ENCODE measurements around the gene AGPAT4.
A peak's percentile ranks its signal among the peaks of the same experiment; 100 is the strongest.

The AGPAT4 gene

GRCh38 chr6:161261325-161261724, 12.5 kb downstream of the AGPAT4 start:
- no peak for DNase-seq
- in situ Hi-C loops (cut with MboI; ENCODE audit: low pct_unique_long_range_greater_than_20kb, low sequenced_read_pairs), result no loop called here

- DNase-seq, result no peak
- in situ Hi-C loops (cut with MboI; ENCODE audit: low pct_unique_long_range_greater_than_20kb, low sequenced_read_pairs), result no loop called here
Observed at GRCh38 chr6:161259302-161259701, 14.6 kb downstream of the AGPAT4 start.

DNA sequence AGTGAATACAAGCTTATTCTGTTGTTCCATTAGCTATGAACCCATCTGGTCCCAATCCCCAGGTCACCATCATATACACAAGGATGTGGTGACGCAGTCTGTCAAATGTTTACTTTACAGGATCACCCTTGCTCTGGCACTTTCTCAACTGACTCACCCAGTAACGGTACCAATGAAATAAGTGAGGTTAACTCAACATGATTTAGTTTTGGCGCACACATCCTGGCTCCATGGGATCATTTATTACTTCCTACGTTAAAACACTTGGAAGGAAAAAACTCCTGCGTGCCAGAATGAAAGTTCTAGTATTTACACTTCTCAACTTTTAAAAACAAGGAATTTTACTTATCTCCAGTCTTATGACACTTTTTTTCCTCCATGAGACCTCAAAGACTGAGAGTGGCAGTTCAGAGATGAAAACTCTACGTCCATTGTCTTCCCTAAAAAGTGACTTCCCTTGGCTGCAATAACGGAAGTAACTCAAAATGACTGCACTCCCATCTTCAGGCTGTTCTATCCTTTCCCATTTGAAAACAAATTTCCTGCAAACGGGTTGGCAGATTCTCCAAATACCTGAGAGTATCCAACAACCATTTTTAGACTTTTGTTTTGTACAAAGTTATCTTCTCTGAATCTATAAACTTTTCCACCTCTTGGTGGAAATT, 15.9 kb downstream of the AGPAT4 start:
- peak; percentile 14 for DNase-seq
- in situ Hi-C loops (cut with MboI; ENCODE audit: low pct_unique_long_range_greater_than_20kb, low sequenced_read_pairs), result no loop called here

GRCh38 chr6:161256407-161256806, 17.5 kb downstream of the AGPAT4 start:
- in situ Hi-C loops (cut with MboI; ENCODE audit: low pct_unique_long_range_greater_than_20kb, low sequenced_read_pairs), result no loop called here
- no peak for DNase-seq

- in situ Hi-C loops (cut with MboI; ENCODE audit: low pct_unique_long_range_greater_than_20kb, low sequenced_read_pairs), result no loop called here
- DNase-seq, result no peak
Observed at GRCh38 chr6:161255518-161255917, 18.3 kb downstream of the AGPAT4 start.

GRCh38 chr6:161254464-161255253, 19.2 kb downstream of the AGPAT4 start:
- in situ Hi-C loops (cut with MboI; ENCODE audit: low pct_unique_long_range_greater_than_20kb, low sequenced_read_pairs), result no loop called here
- DNase-seq, result no peak

DNA sequence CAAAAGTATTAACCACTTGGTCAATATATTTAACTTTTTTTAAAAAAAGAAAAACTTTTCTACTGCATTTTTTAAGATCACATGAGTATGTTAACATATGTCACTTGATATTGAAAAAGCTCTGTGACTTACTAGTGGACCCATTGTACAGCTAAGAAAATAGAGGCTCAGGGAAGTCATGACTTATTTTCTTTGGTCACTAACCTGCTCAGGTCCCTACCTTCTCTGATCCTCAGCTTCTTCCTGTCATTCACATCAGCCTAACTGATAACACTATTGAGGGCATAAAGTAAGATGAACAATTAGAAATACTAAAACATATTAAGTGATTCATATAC, 19.8 kb downstream of the AGPAT4 start:
- DNase-seq, result no peak
- in situ Hi-C loops (cut with MboI; ENCODE audit: low pct_unique_long_range_greater_than_20kb, low sequenced_read_pairs), result no loop called here

GRCh38 chr6:161251345-161251744, 22.5 kb downstream of the AGPAT4 start:
- in situ Hi-C loops (cut with MboI; ENCODE audit: low pct_unique_long_range_greater_than_20kb, low sequenced_read_pairs), result no loop called here
- no peak for DNase-seq

DNA sequence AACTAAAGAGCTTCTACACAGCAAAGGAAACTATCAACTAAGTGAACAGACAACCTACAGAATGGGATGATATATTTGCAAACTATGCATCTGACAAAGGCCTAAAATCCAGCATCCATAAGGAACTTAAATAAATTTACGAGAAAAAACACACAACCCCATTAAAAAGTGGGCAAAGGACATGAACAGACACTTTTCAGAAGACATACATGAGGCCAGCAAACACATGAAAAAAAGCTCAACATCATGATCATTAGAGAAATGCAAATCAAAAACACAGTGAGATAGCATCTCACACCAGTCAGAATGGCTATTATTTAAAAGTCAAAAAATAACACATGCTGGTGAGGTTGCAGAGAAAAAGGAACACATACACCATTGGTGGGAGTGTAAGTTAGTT, 24.5 kb downstream of the AGPAT4 start:
- in situ Hi-C loops (cut with MboI; ENCODE audit: low pct_unique_long_range_greater_than_20kb, low sequenced_read_pairs), result no loop called here
- DNase-seq, result no peak

- no peak for DNase-seq
- in situ Hi-C loops (cut with MboI; ENCODE audit: low pct_unique_long_range_greater_than_20kb, low sequenced_read_pairs), result no loop called here
Observed at GRCh38 chr6:161246725-161247124, 27.1 kb downstream of the AGPAT4 start.

DNA sequence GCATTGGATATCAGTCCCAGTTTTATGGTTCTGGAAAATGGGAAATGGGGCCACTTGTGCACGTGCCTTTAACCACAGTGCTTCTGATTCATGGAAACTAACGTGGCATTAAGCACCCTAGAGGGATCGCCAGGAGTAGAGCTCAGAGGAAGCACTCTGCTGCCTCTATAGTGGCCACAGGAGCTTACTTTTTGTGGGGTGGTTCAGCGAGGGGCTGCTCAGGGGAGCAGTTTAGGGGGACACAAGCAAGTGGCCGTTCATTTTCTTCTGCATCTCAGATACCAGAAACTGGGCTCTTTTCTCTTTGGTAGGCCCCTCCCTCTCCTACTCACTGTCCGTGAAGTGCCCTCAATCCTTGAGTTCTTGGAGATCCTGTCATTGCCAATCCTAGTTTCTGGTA, 28.5 kb downstream of the AGPAT4 start:
- in situ Hi-C loops (cut with MboI; ENCODE audit: low pct_unique_long_range_greater_than_20kb, low sequenced_read_pairs), result no loop called here
- DNase-seq, result no peak

- no peak for DNase-seq
- in situ Hi-C loops (cut with MboI; ENCODE audit: low pct_unique_long_range_greater_than_20kb, low sequenced_read_pairs), result no loop called here
Observed at GRCh38 chr6:161244725-161245124, 29.1 kb downstream of the AGPAT4 start.

DNA sequence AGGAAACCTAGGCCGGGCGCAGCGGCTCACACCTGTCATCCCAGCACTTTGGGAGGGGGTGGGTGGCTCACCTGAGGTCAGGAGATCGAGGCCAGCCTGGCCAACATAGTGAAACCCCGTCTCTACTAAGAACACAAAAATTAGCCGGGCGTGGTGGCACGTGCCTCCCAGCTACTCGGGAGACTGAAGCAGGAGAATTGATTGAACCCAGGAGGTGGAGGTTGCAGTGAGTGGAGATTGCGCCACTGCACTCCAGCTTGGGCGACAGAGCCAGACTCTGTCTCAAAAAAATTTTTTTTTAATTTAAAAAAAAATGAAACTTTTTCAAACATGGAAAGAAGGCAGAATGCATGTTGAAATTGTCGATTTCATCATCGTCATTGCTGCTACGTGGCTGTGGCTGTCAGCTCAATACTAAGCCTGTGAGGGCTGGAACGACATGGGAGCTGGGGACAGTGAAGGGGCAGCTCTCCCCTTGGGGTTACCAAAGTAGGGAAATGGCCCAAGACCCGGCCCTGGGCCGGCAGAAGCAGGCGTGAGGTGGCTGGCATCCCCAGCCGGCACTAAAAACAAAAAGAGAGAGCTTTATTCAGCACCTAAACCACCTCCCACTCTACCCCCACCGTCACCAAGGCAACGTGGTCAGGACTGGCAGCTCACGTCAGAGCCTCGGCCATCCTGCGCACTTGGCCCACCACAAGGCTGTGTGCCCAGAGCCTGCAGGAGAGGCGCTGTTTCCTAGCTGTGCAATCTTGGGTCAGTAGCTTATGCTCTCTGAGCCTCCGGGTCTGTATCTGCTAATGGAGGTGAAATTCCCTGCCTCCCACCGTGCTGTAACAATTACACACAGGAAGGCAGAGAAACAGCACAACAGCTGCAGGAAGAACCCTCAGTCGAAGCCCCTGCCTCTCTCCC, 30.8 kb downstream of the AGPAT4 start:
- in situ Hi-C loops (cut with MboI; ENCODE audit: low pct_unique_long_range_greater_than_20kb, low sequenced_read_pairs), result no loop called here
- DNase-seq, result no peak

- no peak for DNase-seq
- in situ Hi-C loops (cut with MboI; ENCODE audit: low pct_unique_long_range_greater_than_20kb, low sequenced_read_pairs), result no loop called here
Observed at GRCh38 chr6:161242113-161242512, 31.7 kb downstream of the AGPAT4 start.

GRCh38 chr6:161239001-161239400, 34.9 kb downstream of the AGPAT4 start:
- in situ Hi-C loops (cut with MboI; ENCODE audit: low pct_unique_long_range_greater_than_20kb, low sequenced_read_pairs), result no loop called here
- DNase-seq, result no peak

DNA sequence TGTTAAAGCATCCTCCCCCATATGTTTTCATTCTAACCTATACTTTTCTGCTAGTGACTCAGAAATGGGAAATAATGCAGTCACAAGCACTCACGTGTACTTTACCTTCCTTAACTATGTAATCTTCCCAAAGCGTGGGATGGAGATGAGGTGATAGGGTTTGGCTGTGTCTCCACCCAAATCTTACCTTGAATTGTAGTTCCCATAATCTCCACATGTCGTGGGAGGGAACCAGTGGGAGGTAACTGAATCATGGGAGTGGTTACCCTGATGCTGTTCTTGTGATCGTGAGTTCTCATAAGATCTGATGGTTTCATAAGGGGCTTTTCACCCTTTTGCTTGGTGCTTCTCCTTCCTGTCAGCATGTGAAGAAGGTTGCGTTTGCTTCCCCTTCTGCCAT, 35.4 kb downstream of the AGPAT4 start:
- in situ Hi-C loops (cut with MboI; ENCODE audit: low pct_unique_long_range_greater_than_20kb, low sequenced_read_pairs), result no loop called here

GRCh38 chr6:161238081-161238480, 35.8 kb downstream of the AGPAT4 start:
- in situ Hi-C loops (cut with MboI; ENCODE audit: low pct_unique_long_range_greater_than_20kb, low sequenced_read_pairs), result no loop called here
- DNase-seq, result no peak

More for the DNA sequence above, 35.4 kb downstream of the AGPAT4 start:
- no peak for DNase-seq

DNA sequence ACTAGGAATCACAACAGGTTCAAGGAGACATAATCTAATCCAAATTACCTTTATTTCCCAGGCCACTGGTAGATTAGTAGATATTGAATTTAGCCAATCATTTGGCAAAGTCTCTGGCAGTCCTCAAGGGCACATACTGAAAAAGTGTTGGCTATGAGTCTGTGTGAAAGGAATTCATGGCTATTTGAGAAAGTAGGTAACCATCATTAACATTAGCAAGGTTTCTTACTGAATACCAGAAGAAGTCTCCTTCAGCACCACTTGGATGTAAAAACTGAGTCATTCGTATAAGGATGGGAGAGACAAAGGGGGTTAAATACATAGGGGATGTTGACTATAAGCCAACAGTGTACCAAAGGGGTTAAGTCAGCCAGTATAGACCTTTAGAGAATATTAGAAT, 36.7 kb downstream of the AGPAT4 start:
- no peak for DNase-seq
- in situ Hi-C loops (cut with MboI; ENCODE audit: low pct_unique_long_range_greater_than_20kb, low sequenced_read_pairs), result no loop called here

DNA sequence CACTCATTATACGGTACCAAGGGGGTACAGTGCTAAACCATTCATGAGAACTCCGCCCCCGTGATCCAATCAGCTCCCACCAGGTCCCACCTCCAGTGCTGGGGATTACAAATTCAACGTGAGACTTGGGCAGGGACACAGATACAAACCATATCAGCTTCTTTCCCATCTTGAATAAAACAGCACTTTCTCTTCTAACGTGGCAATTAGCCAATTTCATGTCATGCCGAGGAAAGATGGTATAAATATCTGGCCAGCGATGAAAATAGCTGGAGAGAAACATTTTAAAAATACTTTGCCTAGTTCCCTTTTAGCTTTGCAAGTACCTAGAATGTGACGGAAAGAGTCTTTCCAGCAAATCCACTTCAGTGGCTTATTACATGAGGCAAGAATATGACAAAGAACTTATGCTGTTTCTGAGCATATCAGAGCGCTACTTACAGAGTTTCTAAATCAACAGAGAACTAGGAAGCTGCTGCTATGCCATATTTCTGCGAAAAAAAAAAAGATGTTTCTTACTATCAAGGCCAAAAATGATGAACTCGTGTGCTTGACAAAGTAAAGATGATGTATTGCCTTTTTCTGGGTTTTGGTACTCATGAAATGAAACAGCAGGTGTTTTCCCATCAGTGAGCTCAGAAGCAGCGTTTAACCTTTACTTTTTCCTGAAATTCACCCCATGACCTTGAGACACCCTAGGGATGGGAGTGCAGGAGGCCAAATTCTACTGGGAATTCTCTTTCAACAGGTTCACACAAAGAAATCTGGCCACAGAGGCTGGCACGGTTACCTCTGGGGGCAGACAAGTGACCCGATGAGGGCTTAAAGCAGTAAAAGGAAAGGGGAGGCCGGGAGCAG, 37.9 kb downstream of the AGPAT4 start:
- in situ Hi-C loops (cut with MboI; ENCODE audit: low pct_unique_long_range_greater_than_20kb, low sequenced_read_pairs), result no loop called here
- DNase-seq, result no peak

Data from KBM-7 (cell line).